Measurements from ENCODE around the gene ZBTB39.
"Not testable (repeated sequence)": the region's sequence is repeated elsewhere in the genome, so short reads cannot be mapped to it uniquely, and the experiment has no call there.

The ZBTB39 gene

GRCh38 chr12:56979628-56980027 lies 26.7 kb downstream of the ZBTB39 start:
- TF ChIP-seq CTCF (IDR thresholded peaks at IDR 0.05; ENCODE audit: control extremely low read depth, extremely low read depth, low read depth, missing control alignments): no peak
- ChIA-PET CTCF (interaction anchor here (1.4 kb wide), 1 partner anchor 8 kb away, joined by 7 read pairs; no protein-coding TSS in a partner anchor), POLR2A (no interaction called here)

DNA sequence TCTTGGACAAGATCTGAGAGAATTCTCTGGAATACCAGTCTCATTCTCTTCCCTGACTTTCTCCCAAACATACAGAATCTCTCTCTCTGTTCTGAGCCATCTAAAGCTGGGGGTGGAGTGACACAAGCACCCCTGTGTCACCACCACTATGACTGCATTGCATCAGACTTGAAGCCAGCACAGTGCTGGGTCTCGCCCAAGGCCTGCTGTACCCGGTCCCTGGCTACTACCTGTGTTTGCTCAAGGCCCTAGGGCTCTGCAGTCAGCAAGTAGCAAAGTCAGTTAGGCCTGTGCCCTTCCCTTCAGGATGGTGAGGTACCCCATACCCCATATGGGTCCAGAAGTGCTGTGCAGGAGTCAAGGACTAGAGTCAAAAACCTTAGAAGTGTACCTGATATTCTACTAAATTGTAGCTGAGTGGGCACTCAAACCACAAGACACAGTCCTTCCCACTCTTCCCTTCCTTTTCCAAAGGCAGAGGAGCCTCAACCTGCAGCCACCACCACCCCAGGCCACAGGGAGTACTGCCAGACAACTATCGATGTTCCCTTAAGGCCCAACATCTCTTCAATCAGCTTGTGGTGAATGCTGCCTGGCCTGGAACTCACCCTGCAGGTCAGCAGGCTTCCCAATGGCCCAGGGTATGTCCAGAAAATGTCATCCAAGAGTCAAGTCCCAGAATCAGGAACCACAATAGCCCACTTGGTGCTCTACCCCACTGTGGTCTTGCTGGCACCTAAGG lies 27.8 kb downstream of the ZBTB39 start:
- no peak for DNase-seq (ENCODE audit: extremely low spot score)
- no peak for TF ChIP-seq CTCF (IDR thresholded peaks at IDR 0.05; ENCODE audit: control extremely low read depth, extremely low read depth, low read depth, missing control alignments)
- POLR2A ChIA-PET: no interaction called here
- CTCF ChIA-PET: interaction anchor here (1.4 kb wide), 1 partner anchor 9 kb away, joined by 7 read pairs; no protein-coding TSS in a partner anchor

More at GRCh38 chr12:56979628-56980027, 26.7 kb downstream of the ZBTB39 start:
- DNase-seq (ENCODE audit: extremely low spot score): no peak

DNA sequence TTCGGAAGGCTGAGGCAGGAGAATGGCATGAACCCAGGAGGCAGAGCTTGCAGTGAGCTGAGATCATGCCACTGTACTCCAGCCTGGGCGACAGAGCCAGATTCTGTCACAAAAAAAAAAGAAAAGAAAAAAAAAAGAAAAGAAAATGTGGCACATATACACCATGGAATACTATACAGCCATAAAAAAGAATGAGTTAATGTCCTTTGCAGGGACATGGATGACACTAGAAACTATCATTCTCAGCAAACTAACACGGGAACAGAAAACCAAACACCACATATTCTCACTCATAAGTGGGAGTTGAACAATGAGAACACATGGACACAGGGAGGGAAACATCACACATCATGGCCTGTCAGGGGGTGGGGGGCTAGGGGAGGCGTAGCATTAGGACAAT lies 29.0 kb downstream of the ZBTB39 start:
- CTCF ChIA-PET; POLR2A ChIA-PET; DNase-seq (ENCODE audit: extremely low spot score): not testable (repeated sequence)

- DNase-seq (ENCODE audit: extremely low spot score); CTCF ChIA-PET; POLR2A ChIA-PET: not testable (repeated sequence)
Measured at GRCh38 chr12:56974224-56974623, 32.1 kb downstream of the ZBTB39 start.

- POLR2A ChIA-PET; DNase-seq (ENCODE audit: extremely low spot score): not testable (repeated sequence)
- CTCF ChIA-PET: interaction anchor here (0.9 kb wide), 1 partner anchor 19 kb away, joined by 5 read pairs; no protein-coding TSS in a partner anchor
Measured at GRCh38 chr12:56968910-56969309, 37.4 kb downstream of the ZBTB39 start.

GRCh38 chr12:56965997-56966642 lies 40.2 kb downstream of the ZBTB39 start:
- DNase-seq (ENCODE audit: extremely low spot score); POLR2A ChIA-PET; CTCF ChIA-PET: not testable (repeated sequence)

DNA sequence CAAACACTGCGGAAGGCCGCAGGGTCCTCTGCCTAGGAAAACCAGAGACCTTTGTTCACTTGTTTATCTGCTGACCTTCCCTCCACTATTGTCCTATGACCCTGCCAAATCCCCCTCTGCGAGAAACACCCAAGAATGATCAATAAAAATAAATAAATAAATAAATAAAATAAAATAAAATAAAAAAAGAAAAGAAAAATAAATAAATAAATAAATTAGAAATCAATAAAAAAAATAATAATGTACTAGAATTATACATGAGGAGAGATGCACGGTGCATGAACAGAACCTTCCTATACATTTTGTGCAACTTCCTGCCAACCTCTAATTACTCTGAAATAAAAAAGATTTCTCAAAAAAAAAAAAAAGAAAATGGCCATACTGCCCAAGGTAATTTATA lies 41.2 kb downstream of the ZBTB39 start:
- DNase-seq (ENCODE audit: extremely low spot score); CTCF ChIA-PET; POLR2A ChIA-PET: not testable (repeated sequence)

- DNase-seq (ENCODE audit: extremely low spot score); POLR2A ChIA-PET; CTCF ChIA-PET: not testable (repeated sequence)
Measured at GRCh38 chr12:56963557-56963956, 42.8 kb downstream of the ZBTB39 start.

DNA sequence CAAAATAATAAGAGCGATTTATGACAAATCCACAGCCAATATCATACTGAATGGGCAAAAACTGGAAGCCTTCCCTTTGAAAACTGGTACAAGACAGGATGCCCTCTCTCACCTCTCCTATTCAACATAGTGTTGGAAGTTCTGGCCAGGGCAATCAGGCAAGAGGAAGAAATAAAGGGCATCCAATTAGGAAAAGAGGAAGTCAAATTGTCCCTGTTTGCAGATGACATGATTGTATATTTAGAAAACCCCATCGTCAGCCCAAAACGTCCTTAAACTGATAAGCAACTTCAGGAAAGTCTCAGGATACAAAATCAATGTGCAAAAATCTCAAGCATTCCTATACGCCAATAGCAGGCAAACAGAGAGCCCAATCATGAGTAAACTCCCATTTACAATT lies 44.1 kb downstream of the ZBTB39 start:
- DNase-seq (ENCODE audit: extremely low spot score); POLR2A ChIA-PET; CTCF ChIA-PET: not testable (repeated sequence)

DNA sequence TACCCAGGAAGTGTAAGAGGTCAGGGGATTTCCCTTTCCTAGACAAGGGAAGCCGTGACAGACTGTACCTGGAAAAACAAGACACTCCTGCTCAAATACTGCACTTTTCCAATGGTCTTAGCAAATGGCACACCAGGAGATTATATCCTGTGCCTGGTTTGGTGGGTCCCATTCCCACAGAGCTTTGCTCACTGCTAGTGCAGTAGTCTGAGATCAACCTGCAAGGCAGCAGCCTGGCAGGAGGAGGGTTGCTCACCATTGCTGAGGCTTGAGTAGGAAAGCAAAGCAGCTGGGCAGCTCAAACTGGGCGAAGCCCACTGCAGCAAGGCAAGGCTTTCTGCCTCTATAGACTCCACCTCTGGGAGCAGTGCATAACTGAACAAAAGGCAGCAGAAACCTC lies 47.9 kb downstream of the ZBTB39 start:
- ChIA-PET CTCF (interaction anchor here (1.0 to 1.2 kb wide), 2 partner anchors 28 to 29 kb away, joined by 3 to 4 read pairs; no protein-coding TSS in a partner anchor), POLR2A (no interaction called here)
- TF ChIP-seq CTCF (IDR thresholded peaks at IDR 0.05; ENCODE audit: control extremely low read depth, extremely low read depth, low read depth, missing control alignments): no peak

More for the DNA sequence above, 47.9 kb downstream of the ZBTB39 start:
- no peak for DNase-seq (ENCODE audit: extremely low spot score)

Data from GM10248 (cell line).